OCI-LY3 (cell line): Measurements from ENCODE around the gene SLC2A13.

Experiments
- H2AFZ ChIP-seq: fragments of 200-600, 300-600 bp; shearing (Covaris generic); 2 replicates; pipeline ENCODE4 v1.6.0; 2014; ENCODE audit warnings: antibody characterized with exemption, low read depth, low read length
- H3K27ac ChIP-seq: fragments of 200-600, 300-600 bp; sonication (generic); 2 replicates; pipeline ENCODE4 v1.5.1; 2014; ENCODE audit warnings: mild to moderate bottlenecking, low read length, moderate library complexity, mixed read lengths
- H3K27me3 ChIP-seq: fragments of 200-600, 300-600 bp; sonication (generic); 2 replicates; pipeline ENCODE4 v1.6.1; 2014; ENCODE audit warnings: low read depth, low read length, mixed read lengths
- H3K36me3 ChIP-seq: fragments of 200-600, 300-600 bp; sonication (generic); replicated peaks from 2 replicates; pipeline ENCODE3; 2014; ENCODE audit warnings: low read depth, low read length, mixed read lengths
- H3K4me1 ChIP-seq: fragments of 300-600, 200-600 bp; sonication (generic); 2 replicates; pipeline ENCODE4 v1.6.1; 2014; ENCODE audit warnings: low read length, mixed read lengths
- H3K4me2 ChIP-seq: fragments of 200-600, 300-600 bp; sonication (generic); 2 replicates; pipeline ENCODE4 v1.6.1; 2014; ENCODE audit warnings: low read length, mixed read lengths
- H3K4me3 ChIP-seq: fragments of 300-600, 200-600 bp; sonication (generic); 2 replicates; pipeline ENCODE4 v1.5.1; 2014; ENCODE audit warnings: antibody characterized with exemption, mild to moderate bottlenecking, low read length, moderate library complexity
- H3K79me2 ChIP-seq: fragments of 300-600, 200-600 bp; shearing (Covaris generic); 2 replicates; pipeline ENCODE4 v1.6.1; 2014; ENCODE audit warnings: mild to moderate bottlenecking, low read length, mixed read lengths
- H3K9ac ChIP-seq: fragments of 300-600, 200-600 bp; shearing (Covaris generic); 2 replicates; pipeline ENCODE4 v1.6.0; 2014; ENCODE audit warnings: mild to moderate bottlenecking, low read length, moderate library complexity
- H3K9me3 ChIP-seq: fragments of 200-600, 300-600 bp; shearing (Covaris generic); 2 replicates; pipeline ENCODE4 v1.6.1; 2014; ENCODE audit warnings: low read length, mixed read lengths; ENCODE audit not compliant: insufficient read depth
- H4K20me1 ChIP-seq: fragments of 200-600, 300-600 bp; sonication (generic); 2 replicates; pipeline ENCODE4 v1.6.1; 2016; ENCODE audit warnings: low read length, mixed read lengths; ENCODE audit not compliant: insufficient read depth
- EZH2phosphoT487 ChIP-seq: fragments of 200-600 bp; shearing (Covaris generic); IDR thresholded peaks from 2 replicates; pipeline ENCODE4 v1.6.1; 2018; ENCODE audit warnings: antibody characterized with exemption, mixed run types, low read depth
- TF ChIP-seq, protein P1 (sequence below): fragments of 200-600, 300-600 bp; sonication (generic); IDR thresholded peaks from 2 replicates; pipeline ENCODE4 v1.5.1; 2014; ENCODE audit warnings: antibody characterized with exemption, low read length, low read depth

SLC2A13 gene

DNA sequence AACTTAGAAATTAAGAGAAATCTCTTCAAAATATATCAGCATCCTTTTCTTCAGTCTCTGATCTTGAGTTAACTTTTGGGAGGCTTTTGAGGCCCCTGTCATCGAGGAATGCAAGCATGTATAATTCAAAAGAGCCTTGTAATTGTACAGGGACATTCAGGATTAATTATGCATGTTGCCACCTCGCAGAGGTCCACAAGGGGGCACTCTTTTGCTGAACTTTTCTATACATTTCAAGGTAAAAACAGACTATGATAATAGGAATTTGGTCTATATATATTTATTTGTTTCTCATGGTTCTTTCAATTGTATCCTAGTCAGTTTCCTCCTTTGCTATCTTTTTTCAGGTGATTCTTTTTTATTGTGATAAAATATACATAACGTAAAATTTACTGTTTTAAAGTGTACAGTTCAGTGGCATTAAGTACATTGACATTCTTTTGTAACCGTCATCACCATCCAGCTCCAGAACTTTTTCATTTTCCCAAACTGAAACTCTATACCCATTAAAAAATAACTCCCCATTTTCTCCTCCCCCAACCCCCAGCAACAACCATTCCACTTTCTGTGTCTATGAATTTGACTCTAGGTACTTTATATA is 47.0 kb upstream of the SLC2A13 start:
- Histone ChIP-seq H4K20me1 (no peaks in the 10 kb centered on the region), H3K79me2 (no peaks in the 10 kb centered on the region), H3K27ac (peak overlapping the region; percentile 54; the same call in 1 of the 2 replicates), H3K4me3 (no peak overlapping the region), H3K4me1 (peaks cover 55% of the 10 kb centered on the region), H3K27me3 (peaks cover 8% of the 10 kb centered on the region; the same call in 1 of the 2 replicates), H3K9ac (no peak overlapping the region), H3K4me2 (peak overlapping the region; percentile 54), H3K36me3 (no peaks in the 10 kb centered on the region), H3K9me3 (no peaks in the 10 kb centered on the region), H2AFZ (no peak overlapping the region)
- no peak for TF ChIP-seq EZH2phosphoT487
- TF ChIP-seq, protein P1, sequence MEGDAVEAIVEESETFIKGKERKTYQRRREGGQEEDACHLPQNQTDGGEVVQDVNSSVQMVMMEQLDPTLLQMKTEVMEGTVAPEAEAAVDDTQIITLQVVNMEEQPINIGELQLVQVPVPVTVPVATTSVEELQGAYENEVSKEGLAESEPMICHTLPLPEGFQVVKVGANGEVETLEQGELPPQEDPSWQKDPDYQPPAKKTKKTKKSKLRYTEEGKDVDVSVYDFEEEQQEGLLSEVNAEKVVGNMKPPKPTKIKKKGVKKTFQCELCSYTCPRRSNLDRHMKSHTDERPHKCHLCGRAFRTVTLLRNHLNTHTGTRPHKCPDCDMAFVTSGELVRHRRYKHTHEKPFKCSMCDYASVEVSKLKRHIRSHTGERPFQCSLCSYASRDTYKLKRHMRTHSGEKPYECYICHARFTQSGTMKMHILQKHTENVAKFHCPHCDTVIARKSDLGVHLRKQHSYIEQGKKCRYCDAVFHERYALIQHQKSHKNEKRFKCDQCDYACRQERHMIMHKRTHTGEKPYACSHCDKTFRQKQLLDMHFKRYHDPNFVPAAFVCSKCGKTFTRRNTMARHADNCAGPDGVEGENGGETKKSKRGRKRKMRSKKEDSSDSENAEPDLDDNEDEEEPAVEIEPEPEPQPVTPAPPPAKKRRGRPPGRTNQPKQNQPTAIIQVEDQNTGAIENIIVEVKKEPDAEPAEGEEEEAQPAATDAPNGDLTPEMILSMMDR: peak; percentile 90

DNA sequence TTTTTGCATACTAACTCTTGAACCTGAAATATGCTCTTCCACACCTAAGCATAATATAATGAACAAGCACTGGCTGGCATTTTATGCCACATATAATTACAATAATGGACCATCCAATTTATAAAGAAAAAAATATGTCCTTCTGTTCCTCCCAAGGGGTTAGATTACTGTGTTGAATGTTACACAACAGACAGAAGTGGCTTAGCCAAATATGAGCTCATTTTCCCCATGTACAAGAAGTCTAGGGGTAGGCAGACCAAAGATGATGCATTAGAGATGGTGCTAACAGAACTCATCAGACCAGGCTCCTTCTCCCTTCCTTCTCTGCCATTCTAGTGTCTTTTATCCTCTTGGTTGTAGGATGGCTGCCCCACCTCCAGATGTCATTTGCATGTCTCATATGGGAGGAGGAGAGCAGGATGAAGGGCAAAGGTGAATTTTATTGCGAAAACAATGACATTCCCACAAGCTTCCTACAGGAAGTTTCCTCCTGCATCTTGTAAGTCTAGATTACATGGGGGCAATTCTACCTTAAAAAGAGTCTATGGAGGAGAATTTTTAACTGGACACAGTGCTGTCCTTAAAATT is 43.9 kb upstream of the SLC2A13 start:
- Histone ChIP-seq H3K27ac (no peak overlapping the region), H4K20me1 (no peaks in the 10 kb centered on the region), H3K4me3 (no peak overlapping the region), H2AFZ (no peak overlapping the region), H3K79me2 (no peaks in the 10 kb centered on the region), H3K9ac (no peak overlapping the region), H3K27me3 (peaks cover 4% of the 10 kb centered on the region; the same call in 1 of the 2 replicates), H3K36me3 (no peaks in the 10 kb centered on the region), H3K9me3 (no peaks in the 10 kb centered on the region), H3K4me1 (peaks cover 31% of the 10 kb centered on the region), H3K4me2 (no peak overlapping the region)
- TF ChIP-seq, protein P1: no peak
- no peak for TF ChIP-seq EZH2phosphoT487

DNA sequence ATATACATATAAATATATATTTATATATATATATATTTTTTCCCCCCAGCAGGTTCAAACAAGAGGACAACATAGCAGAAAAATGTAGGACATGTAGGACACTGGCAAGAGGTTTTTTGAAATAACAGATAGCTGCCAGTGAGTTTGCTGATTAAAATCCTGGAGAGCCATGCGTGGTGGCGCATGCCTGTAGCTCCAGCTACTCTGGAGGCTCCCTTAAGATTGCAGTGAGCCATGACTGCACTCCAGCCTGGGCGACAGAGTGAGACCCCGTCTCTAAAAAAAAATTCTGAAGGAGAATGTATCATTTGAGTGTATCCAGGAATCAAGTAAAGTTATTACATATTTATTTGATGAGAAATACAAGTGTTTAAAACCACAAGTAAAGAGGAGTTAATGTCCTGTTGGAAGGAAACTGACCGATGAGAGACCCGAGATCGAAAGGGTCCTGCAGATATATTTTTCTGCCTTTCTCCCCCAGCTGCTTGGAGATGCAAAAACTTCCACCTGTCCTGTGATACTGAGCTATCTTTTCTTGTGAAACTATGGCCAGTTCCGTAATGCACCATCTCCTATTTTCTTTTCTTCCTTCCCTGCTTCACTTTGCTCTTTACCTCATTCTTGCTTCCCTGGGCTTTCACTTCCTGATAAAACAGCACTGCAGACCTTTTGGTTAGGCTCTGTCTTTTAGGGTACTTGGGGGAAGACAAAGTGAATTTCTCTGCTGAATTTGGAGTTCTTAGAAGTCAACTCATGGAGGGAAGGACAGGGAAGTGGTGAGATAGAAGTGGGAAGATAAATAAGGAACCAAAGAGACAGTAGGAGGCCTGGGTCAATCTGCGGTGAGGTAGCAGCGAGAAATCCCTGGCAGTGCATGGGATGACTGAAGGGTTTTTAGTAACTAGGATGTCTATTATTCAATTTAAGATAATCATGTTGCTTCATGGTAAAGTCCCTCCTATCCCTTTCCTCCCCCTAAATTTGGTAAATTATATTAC is 41.2 kb upstream of the SLC2A13 start:
- H3K4me3 ChIP-seq: no peak overlapping the region
- H3K9me3 ChIP-seq: no peaks in the 10 kb centered on the region
- TF ChIP-seq EZH2phosphoT487: no peak
- TF ChIP-seq, protein P1: no peak
- H3K36me3 ChIP-seq: no peaks in the 10 kb centered on the region
- H3K9ac ChIP-seq: no peak overlapping the region
- no peaks in the 10 kb centered on the region for H4K20me1 ChIP-seq
- H2AFZ ChIP-seq: 0 out of 2 replicates have a peak overlapping the region, but pooled peaks have one; percentile 32
- no peaks in the 10 kb centered on the region for H3K79me2 ChIP-seq
- no peak overlapping the region for H3K4me2 ChIP-seq
- H3K27me3 ChIP-seq: peaks cover 4% of the 10 kb centered on the region; the same call in 1 of the 2 replicates
- no peak overlapping the region for H3K27ac ChIP-seq
- H3K4me1 ChIP-seq: peaks cover 11% of the 10 kb centered on the region; the same call in 1 of the 2 replicates

DNA sequence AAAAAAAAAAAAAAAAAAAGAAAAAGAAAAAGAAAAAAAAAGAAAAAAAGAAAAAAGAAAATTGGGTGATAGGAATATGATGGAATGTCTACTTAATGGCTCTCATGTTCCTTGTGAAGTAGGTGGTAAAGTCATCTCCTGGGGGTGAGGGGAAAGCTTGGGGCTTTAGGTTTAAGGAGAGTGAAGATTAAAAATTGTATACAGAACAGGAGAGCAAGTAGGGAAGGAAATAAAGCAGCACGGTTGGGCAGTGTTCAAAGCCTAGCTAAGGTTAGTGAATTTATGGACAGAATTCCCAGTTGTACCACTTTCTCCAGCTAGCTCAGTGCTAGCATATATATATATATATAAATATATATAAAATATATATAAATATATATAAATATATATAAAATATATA is 40.0 kb upstream of the SLC2A13 start:
- H2AFZ ChIP-seq: no peak overlapping the region
- no peak for TF ChIP-seq EZH2phosphoT487
- TF ChIP-seq, protein P1: no peak
- H3K4me1 ChIP-seq: peaks cover 11% of the 10 kb centered on the region; the same call in 1 of the 2 replicates
- no peak overlapping the region for H3K27ac ChIP-seq
- no peaks in the 10 kb centered on the region for H3K79me2 ChIP-seq
- no peaks in the 10 kb centered on the region for H3K9me3 ChIP-seq
- no peak overlapping the region for H3K4me3 ChIP-seq
- H4K20me1 ChIP-seq: no peaks in the 10 kb centered on the region
- H3K9ac ChIP-seq: no peak overlapping the region
- no peaks in the 10 kb centered on the region for H3K36me3 ChIP-seq
- H3K27me3 ChIP-seq: no peaks in the 10 kb centered on the region
- H3K4me2 ChIP-seq: no peak overlapping the region
